Fibroblast of lung (primary cell): ENCODE results near the gene FLRT2. TPM values are rescaled to one million over a fixed set of nuclear protein-coding genes. Genes with fewer than 3 reads are reported as not detected.

Experiments
- DNase-seq, 2 donors: peaks; one replicate each; pipeline versions ENCODE4 v3.0.0 to v3.0.0-alpha.2; 2010; ENCODE audit warnings: low read depth in 2 of 2
- H2AFZ ChIP-seq: 2 replicates; pipeline ENCODE4 v1.5.1; 2012; ENCODE audit warnings: low read length, control low read depth, inconsistent platforms
- H3K27ac ChIP-seq: 2 replicates; pipeline ENCODE4 v1.5.1; 2011; ENCODE audit warnings: low read length, control low read depth; ENCODE audit not compliant: insufficient read depth
- H3K27me3 ChIP-seq: 2 replicates; pipeline ENCODE4 v1.5.1; 2011; ENCODE audit warnings: mild to moderate bottlenecking, low read length; ENCODE audit not compliant: control insufficient read depth, insufficient read depth
- H3K36me3 ChIP-seq: 2 replicates; pipeline ENCODE4 v1.5.1; 2011; ENCODE audit warnings: low read length; ENCODE audit not compliant: control insufficient read depth, insufficient read depth
- H3K4me1 ChIP-seq: 2 replicates; pipeline ENCODE4 v1.5.1; 2011; ENCODE audit warnings: low read length; ENCODE audit not compliant: control insufficient read depth, insufficient read depth; ENCODE audit errors: extremely low read depth
- H3K4me2 ChIP-seq: 2 replicates; pipeline ENCODE4 v1.5.1; 2011; ENCODE audit warnings: low read length, control low read depth; ENCODE audit not compliant: insufficient read depth; ENCODE audit errors: extremely low read depth
- H3K4me3 ChIP-seq, 4 experiments: fragments of 200-600 bp in 1 of 4; sonication (generic) in 1 of 4; replicated peaks in 1 of 4; 2 replicates each; pipeline ENCODE4 v1.5.1; 2011 to 2016; ENCODE audit warnings: low read length in 4 of 4, low read depth in 3 of 4, mild to moderate bottlenecking in 3 of 4, control low read depth in 2 of 4, inconsistent platforms in 1 of 4, mixed read lengths in 1 of 4; ENCODE audit not compliant: insufficient read depth in 1 of 4; ENCODE audit errors: control extremely low read depth in 1 of 4
- H3K79me2 ChIP-seq: 2 replicates; pipeline ENCODE4 v1.5.1; 2012; ENCODE audit warnings: mild to moderate bottlenecking, low read length, inconsistent platforms; ENCODE audit not compliant: control insufficient read depth, insufficient read depth
- H3K9ac ChIP-seq: 2 replicates; pipeline ENCODE4 v1.5.1; 2011; ENCODE audit warnings: mild to moderate bottlenecking, low read length, control low read depth; ENCODE audit not compliant: insufficient read depth
- H3K9me3 ChIP-seq: 2 replicates; pipeline ENCODE4 v1.5.1; 2012; ENCODE audit warnings: low read depth, low read length; ENCODE audit not compliant: control insufficient read depth, insufficient read depth
- H4K20me1 ChIP-seq: 2 replicates; pipeline ENCODE4 v1.5.1; 2011; ENCODE audit warnings: low read length; ENCODE audit not compliant: control insufficient read depth, insufficient read depth; ENCODE audit errors: extremely low read depth
- CTCF ChIP-seq, 2 donors: IDR thresholded peaks in 1 of 2; conservative IDR thresholded peaks in 1 of 2; 1 replicate in 1 of 2; 2 replicates in 1 of 2; pipeline ENCODE4 v1.5.1; 2011 to 2012; ENCODE audit warnings: low read length in 2 of 2, control low read depth in 1 of 2, inconsistent platforms in 1 of 2, low read depth in 1 of 2, mild to moderate bottlenecking in 1 of 2
- EZH2 ChIP-seq: IDR thresholded peaks from 2 replicates; pipeline ENCODE4 v1.5.1; 2012; ENCODE audit warnings: low read length, control low read depth, mild to moderate bottlenecking; ENCODE audit errors: missing control alignments
- polyA plus RNA-seq, 2 donors: library from polyadenylated mRNA; depleted of rRNA in 1 of 2; stranded (reverse) in 1 of 2; unstranded in 1 of 2; fragments of >200 nt; gene quantifications; 2 replicates each; pipeline ENCODE4 v1.2.1, GENCODE V29; 2011 to 2012; ENCODE audit warnings: missing spikeins in 1 of 2
- total RNA-seq: library from RNA; depleted of rRNA; stranded (reverse); fragments of >200 nt; gene quantifications from 2 replicates; pipeline ENCODE4 v1.2.1, GENCODE V29; 2014

Gene FLRT2
- total and polyA plus RNA-seq, 2 donors (not counting 1 experiment from before 2014, with no cell fraction given) = 4.6 to 14.5 TPM

- peak in 1 of 2 donors; percentile 81 for DNase-seq
- no peaks in the 10 kb centered on the region for H4K20me1 ChIP-seq
- H3K79me2 ChIP-seq = no peaks in the 10 kb centered on the region
- no peak overlapping the region for H3K4me2 ChIP-seq
- H3K27ac ChIP-seq = no peak overlapping the region
- no peak overlapping the region for H2AFZ ChIP-seq
- no peaks in the 10 kb centered on the region for H3K36me3 ChIP-seq
- no peak for TF ChIP-seq CTCF (conservative IDR thresholded peaks at IDR 0.05 in 1 of 2, IDR thresholded peaks at IDR 0.05 in 1 of 2; ENCODE audit: low read depth in 1 of 2, low read length in 2 of 2)
- H3K9ac ChIP-seq = no peak overlapping the region
- no peaks in the 10 kb centered on the region for H3K9me3 ChIP-seq
- no peak overlapping the region for H3K4me3 ChIP-seq
- no peaks in the 10 kb centered on the region for H3K4me1 ChIP-seq
- H3K27me3 ChIP-seq = no peaks in the 10 kb centered on the region
Measured at GRCh38 chr14:85688006-85688405, 158.1 kb downstream of the FLRT2 start.

GRCh38 chr14:85695300-85695699 is 165.4 kb downstream of the FLRT2 start:
- H3K4me3 ChIP-seq = no peak overlapping the region
- no peaks in the 10 kb centered on the region for H3K4me1 ChIP-seq
- no peak overlapping the region for H3K27ac ChIP-seq
- no peak overlapping the region for H2AFZ ChIP-seq
- no peak overlapping the region for H3K4me2 ChIP-seq
- no peaks in the 10 kb centered on the region for H3K79me2 ChIP-seq
- no peaks in the 10 kb centered on the region for H4K20me1 ChIP-seq
- DNase-seq = no peak
- no peaks in the 10 kb centered on the region for H3K9me3 ChIP-seq
- H3K9ac ChIP-seq = no peak overlapping the region
- H3K27me3 ChIP-seq = no peaks in the 10 kb centered on the region
- no peaks in the 10 kb centered on the region for H3K36me3 ChIP-seq
- TF ChIP-seq EZH2 (no peak), CTCF (conservative IDR thresholded peaks at IDR 0.05 in 1 of 2, IDR thresholded peaks at IDR 0.05 in 1 of 2; ENCODE audit: low read depth in 1 of 2, low read length in 2 of 2) (no peak)

- Histone ChIP-seq H3K9ac (no peak overlapping the region), H3K4me2 (no peak overlapping the region), H4K20me1 (no peaks in the 10 kb centered on the region), H3K4me1 (no peaks in the 10 kb centered on the region), H3K27me3 (no peaks in the 10 kb centered on the region), H2AFZ (no peak overlapping the region), H3K9me3 (no peaks in the 10 kb centered on the region), H3K4me3 (no peak overlapping the region), H3K36me3 (no peaks in the 10 kb centered on the region), H3K79me2 (no peaks in the 10 kb centered on the region), H3K27ac (no peak overlapping the region)
- no peak for DNase-seq
- TF ChIP-seq EZH2 = no peak
- no peak for TF ChIP-seq CTCF (conservative IDR thresholded peaks at IDR 0.05 in 1 of 2, IDR thresholded peaks at IDR 0.05 in 1 of 2; ENCODE audit: low read depth in 1 of 2, low read length in 2 of 2)
Measured at GRCh38 chr14:85701116-85701515, 171.2 kb downstream of the FLRT2 start.
